ENCODE measurements around the gene CIC. TPM values are rescaled to one million over a fixed set of nuclear protein-coding genes. Genes with fewer than 3 reads are reported as not detected.

The CIC gene
- polyA plus RNA-seq, 3 donors: 0.62 to 42.2 (median 0.87) TPM

DNA sequence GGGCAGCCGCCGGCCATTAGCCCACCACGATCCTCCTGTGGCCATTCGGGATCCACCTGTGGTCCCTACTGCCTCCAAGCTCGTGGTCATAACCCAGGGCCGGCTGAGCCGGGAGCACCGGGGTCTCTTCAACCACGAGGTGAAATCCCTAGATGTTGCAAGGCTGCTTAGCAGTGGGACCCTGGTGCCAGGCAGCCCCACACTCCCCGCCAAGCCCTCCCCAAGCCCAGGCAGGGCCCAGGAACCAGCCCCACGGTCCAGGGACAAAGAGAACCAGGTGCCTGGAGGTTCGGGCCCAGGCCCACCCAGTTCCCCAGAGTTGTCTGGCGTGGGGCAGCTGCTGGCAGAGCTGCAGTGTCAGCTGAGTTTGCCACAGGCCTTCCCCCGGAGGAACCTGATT lies 40.6 kb downstream of the CIC start:
- peaks cover 12% of the 10 kb centered on the region for H3K4me1 Mint-ChIP-seq
- Histone ChIP-seq H2AFZ (ENCODE audit: insufficient read depth, low read depth, low read length, poor library complexity, severe bottlenecking) (no peak overlapping the region), H3K27ac (ENCODE audit: low read depth in 1 of 2, low read length in 2 of 2) (no peak overlapping the region), H3K36me3 (replicated peaks in 1 of 2; ENCODE audit: control insufficient read depth in 1 of 2, insufficient read depth in 2 of 2, low read length in 2 of 2) (no peaks in the 10 kb centered on the region), H3K4me1 (ENCODE audit: control insufficient read depth in 1 of 2, insufficient read depth in 2 of 2, low read length in 2 of 2) (peaks cover 9 to 13% of the 10 kb centered on the region in 2 donors), H3K9me3 (replicated peaks in 1 of 2; ENCODE audit: control insufficient read depth in 1 of 2, insufficient read depth in 1 of 2, low read length in 2 of 2) (peaks cover 0 to 9% of the 10 kb centered on the region in 2 donors), H3K4me2 (replicated peaks; ENCODE audit: extremely low read depth, low read length, poor library complexity, severe bottlenecking) (no peak overlapping the region), H3K9ac (ENCODE audit: insufficient read depth, low read length, poor library complexity, severe bottlenecking) (no peak overlapping the region), H4K20me1 (ENCODE audit: insufficient read depth, low read length) (no peaks in the 10 kb centered on the region), H3K79me2 (ENCODE audit: insufficient read depth, low read length) (no peaks in the 10 kb centered on the region), H3K4me3 (replicated peaks in 1 of 3; ENCODE audit: low read depth in 2 of 3, low read length in 3 of 3) (no peak overlapping the region), H3K27me3 (ENCODE audit: control insufficient read depth in 2 of 2, insufficient read depth in 2 of 2, low read length in 2 of 2) (peaks cover 16 to 32% of the 10 kb centered on the region in 2 donors)
- no peak overlapping the region for H3K4me3 Mint-ChIP-seq
- no peak for DNase-seq
- H3K36me3 Mint-ChIP-seq: peaks cover 0 to 6% of the 10 kb centered on the region in 2 donors
- H3K9me3 Mint-ChIP-seq: peaks cover 0 to 7% (median 2%) of the 10 kb centered on the region in 7 donors
- peaks cover 34 to 41% (median 35%) of the 10 kb centered on the region in 3 donors for H3K27me3 Mint-ChIP-seq (ENCODE audit: low read depth in 3 of 3)
- intact Hi-C loops (cut with micrococcal nuclease): no loop called here
- TF ChIP-seq, protein P1, sequence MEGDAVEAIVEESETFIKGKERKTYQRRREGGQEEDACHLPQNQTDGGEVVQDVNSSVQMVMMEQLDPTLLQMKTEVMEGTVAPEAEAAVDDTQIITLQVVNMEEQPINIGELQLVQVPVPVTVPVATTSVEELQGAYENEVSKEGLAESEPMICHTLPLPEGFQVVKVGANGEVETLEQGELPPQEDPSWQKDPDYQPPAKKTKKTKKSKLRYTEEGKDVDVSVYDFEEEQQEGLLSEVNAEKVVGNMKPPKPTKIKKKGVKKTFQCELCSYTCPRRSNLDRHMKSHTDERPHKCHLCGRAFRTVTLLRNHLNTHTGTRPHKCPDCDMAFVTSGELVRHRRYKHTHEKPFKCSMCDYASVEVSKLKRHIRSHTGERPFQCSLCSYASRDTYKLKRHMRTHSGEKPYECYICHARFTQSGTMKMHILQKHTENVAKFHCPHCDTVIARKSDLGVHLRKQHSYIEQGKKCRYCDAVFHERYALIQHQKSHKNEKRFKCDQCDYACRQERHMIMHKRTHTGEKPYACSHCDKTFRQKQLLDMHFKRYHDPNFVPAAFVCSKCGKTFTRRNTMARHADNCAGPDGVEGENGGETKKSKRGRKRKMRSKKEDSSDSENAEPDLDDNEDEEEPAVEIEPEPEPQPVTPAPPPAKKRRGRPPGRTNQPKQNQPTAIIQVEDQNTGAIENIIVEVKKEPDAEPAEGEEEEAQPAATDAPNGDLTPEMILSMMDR (IDR thresholded peaks at IDR 0.05): no peak
- no peak overlapping the region for H3K27ac Mint-ChIP-seq
- WGBS (ENCODE audit: insufficient coverage): 91% methylated on average over 14 of the region's 14 CpGs

DNA sequence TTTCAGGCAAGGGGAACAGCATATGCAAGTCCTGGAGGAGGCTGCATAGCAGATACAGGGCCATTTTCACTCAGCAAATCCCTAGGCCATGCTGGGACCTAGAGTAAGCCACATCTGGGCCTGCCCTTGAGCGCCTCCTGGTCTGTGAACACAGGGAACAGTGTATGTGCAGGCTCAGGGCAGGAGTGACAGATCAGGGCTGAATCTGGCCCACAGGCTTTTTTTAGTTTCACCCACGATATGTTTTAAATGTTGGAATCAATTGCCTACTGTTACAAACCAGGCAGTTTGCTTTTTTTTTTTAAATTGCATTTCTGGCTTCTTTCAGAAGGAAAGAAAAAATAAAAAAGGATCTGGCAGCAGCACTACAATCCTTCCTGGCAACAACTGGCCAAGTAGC lies 42.6 kb downstream of the CIC start:
- Histone ChIP-seq H2AFZ (ENCODE audit: insufficient read depth, low read depth, low read length, poor library complexity, severe bottlenecking) (no peak overlapping the region), H3K9ac (ENCODE audit: insufficient read depth, low read length, poor library complexity, severe bottlenecking) (no peak overlapping the region), H3K4me2 (replicated peaks; ENCODE audit: extremely low read depth, low read length, poor library complexity, severe bottlenecking) (no peak overlapping the region), H3K9me3 (replicated peaks in 1 of 2; ENCODE audit: control insufficient read depth in 1 of 2, insufficient read depth in 1 of 2, low read length in 2 of 2) (peaks cover 0 to 9% of the 10 kb centered on the region in 2 donors), H3K79me2 (ENCODE audit: insufficient read depth, low read length) (no peaks in the 10 kb centered on the region), H3K27me3 (ENCODE audit: control insufficient read depth in 2 of 2, insufficient read depth in 2 of 2, low read length in 2 of 2) (peaks cover 16 to 41% of the 10 kb centered on the region in 2 donors), H3K27ac (ENCODE audit: low read depth in 1 of 2, low read length in 2 of 2) (no peak overlapping the region), H3K4me3 (replicated peaks in 1 of 3; ENCODE audit: low read depth in 2 of 3, low read length in 3 of 3) (no peak overlapping the region), H4K20me1 (ENCODE audit: insufficient read depth, low read length) (no peaks in the 10 kb centered on the region), H3K36me3 (replicated peaks in 1 of 2; ENCODE audit: control insufficient read depth in 1 of 2, insufficient read depth in 2 of 2, low read length in 2 of 2) (no peaks in the 10 kb centered on the region), H3K4me1 (ENCODE audit: control insufficient read depth in 1 of 2, insufficient read depth in 2 of 2, low read length in 2 of 2) (peaks cover 14 to 19% of the 10 kb centered on the region in 2 donors)
- DNase-seq: no peak
- Mint-ChIP-seq H3K36me3 (peaks cover 0 to 6% of the 10 kb centered on the region in 2 donors), H3K4me3 (peak overlapping the region in 1 of 2 donors; percentile 84), H3K27ac (no peak overlapping the region), H3K4me1 (peaks cover 16% of the 10 kb centered on the region), H3K9me3 (peaks cover 0 to 7% (median 2%) of the 10 kb centered on the region in 7 donors), H3K27me3 (ENCODE audit: low read depth in 3 of 3) (peaks cover 40 to 56% (median 49%) of the 10 kb centered on the region in 3 donors)
- intact Hi-C loops (cut with micrococcal nuclease): no loop called here
- TF ChIP-seq, protein P1 (IDR thresholded peaks at IDR 0.05): no peak
- 92% methylated on average over 2 of the region's 2 CpGs for WGBS (ENCODE audit: insufficient coverage)

Data from CD14-positive monocyte (primary cell).